ENCODE results near the gene CDK13.

The CDK13 gene

DNA sequence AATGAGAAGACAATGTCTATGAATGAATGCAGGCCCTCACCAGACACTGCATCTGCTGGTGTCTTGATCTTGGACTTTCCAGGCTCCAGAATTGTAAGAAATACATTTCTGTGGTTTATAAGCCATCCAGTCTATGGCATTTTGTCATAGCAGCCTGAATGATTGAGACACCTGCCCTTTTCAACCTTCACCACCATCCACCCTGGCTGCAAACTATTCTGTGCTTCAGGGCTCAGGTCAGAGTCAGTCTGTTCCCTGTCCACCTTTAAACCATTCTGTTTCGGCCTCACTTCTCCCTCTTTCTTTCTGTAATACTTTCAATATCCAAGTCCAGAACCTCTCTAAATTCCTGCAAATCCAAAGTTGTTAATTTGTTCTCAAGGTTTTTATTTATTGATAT, 15.9 kb upstream of the CDK13 start:
- H3K4me3 ChIP-seq (ENCODE audit: low read depth, low read length): no peak overlapping the region
- TF ChIP-seq CTCF (IDR thresholded peaks at IDR 0.05; ENCODE audit: low read depth, low read length): no peak

GRCh38 chr7:39936761-39937160, 13.3 kb upstream of the CDK13 start:
- no peak for TF ChIP-seq CTCF (IDR thresholded peaks at IDR 0.05; ENCODE audit: low read depth, low read length)
- no peak overlapping the region for H3K4me3 ChIP-seq (ENCODE audit: low read depth, low read length)

DNA sequence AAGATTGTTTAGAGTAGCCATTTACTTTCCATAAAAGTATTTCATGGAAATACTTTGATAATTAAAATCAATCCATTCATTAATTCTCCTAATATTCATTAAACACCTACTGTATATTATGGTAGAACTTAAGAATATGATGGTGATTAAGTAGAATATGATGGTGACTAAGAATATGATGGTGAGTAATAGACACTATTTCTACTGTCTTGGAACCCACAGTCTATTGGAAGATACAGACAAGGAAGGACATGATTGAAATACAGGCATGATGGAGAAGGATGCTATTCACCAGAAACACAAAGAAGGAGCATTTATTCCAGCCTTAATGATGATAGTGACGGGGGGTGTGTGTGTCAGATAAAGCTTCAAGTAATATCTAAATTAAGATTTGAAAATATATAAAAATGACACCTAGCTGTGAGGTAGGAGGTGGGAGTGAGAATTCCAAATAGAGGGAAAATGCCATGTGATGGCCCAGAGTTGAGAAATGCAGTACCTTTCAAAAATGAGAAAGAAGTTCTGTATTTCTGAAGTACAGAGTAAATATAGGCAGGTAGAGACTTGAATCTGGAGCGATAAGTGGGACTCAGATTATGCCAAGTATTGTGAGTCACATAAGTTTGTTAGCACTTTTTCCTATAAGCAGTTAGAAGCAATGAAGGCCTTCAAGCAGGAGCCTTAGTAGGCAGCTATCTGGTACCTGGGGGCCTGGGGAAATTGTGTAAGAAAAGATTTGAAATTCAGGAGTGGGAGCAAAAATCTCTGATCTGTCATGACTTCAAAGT, 12.5 kb upstream of the CDK13 start:
- H3K4me3 ChIP-seq (ENCODE audit: low read depth, low read length): no peak overlapping the region
- TF ChIP-seq CTCF (IDR thresholded peaks at IDR 0.05; ENCODE audit: low read depth, low read length): no peak

- no peak overlapping the region for H3K4me3 ChIP-seq (ENCODE audit: low read depth, low read length)
- TF ChIP-seq CTCF (IDR thresholded peaks at IDR 0.05; ENCODE audit: low read depth, low read length): no peak
These were observed 7.2 kb upstream of the CDK13 start for GRCh38 chr7:39942883-39943282.

DNA sequence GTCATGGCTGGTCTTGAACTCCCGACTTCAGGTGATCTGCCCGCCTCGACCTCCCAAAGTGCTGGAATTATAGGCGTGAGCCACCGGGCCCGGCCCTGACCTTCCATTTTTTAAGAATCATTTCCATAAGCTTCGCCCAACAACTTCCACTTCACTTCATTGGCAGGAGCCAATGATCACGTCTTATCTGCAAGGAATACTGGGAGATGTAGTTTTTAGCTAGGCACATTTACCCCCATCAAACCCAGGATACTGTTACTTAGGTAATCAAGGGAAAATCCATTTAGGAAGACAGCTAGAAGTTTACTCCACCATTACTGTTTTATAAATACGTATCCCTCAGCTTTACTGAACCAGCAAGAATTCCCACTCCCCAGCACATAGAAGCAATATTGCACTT, 3.4 kb upstream of the CDK13 start:
- no peak overlapping the region for H3K4me3 ChIP-seq (ENCODE audit: low read depth, low read length)
- no peak for TF ChIP-seq CTCF (IDR thresholded peaks at IDR 0.05; ENCODE audit: low read depth, low read length)

DNA sequence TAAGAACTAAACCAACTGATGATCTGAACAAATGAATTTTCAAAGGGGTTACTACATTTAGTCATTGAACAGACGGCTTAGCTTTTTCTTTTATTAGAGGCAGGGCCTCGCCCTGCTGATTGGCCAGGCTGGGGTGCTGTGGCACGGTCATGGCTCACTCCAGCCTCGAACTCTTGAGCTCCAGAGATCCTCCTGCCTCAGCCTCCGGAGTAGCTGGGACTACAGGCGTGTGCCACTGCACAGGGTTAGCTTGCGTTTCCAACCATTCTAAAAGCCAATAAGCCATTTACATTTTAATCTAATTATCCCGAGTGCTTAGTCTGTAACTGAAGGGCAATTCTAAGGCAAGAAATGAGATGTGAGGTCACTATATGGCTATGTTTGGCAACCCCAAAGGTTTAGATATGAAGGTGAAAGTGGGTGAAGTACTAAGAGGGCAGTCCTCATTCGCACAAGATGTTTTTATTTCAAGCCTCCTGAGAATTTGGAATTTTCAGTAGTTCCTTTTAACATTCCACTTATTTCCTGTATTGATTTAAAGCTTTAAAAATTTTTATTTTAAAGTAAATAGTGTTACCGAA, 1.6 kb upstream of the CDK13 start:
- peak overlapping the region; percentile 77 for H3K4me3 ChIP-seq (ENCODE audit: low read depth, low read length)
- no peak for TF ChIP-seq CTCF (IDR thresholded peaks at IDR 0.05; ENCODE audit: low read depth, low read length)
